SK-MEL-5 (cell line): Measurements from ENCODE around the gene IL6R. TPM values are rescaled to one million over a fixed set of nuclear protein-coding genes. Genes with fewer than 3 reads are reported as not detected.
"Not testable (repeated sequence)": the region's sequence is repeated elsewhere in the genome, so short reads cannot be mapped to it uniquely, and the experiment has no call there.

Experiments
- DNase-seq: peaks from one replicate; pipeline ENCODE4 v3.0.0-alpha.2; 2016; ENCODE audit warnings: low read depth, low spot score
- in situ Hi-C: cut with HindIII; loops from 2 replicates; pipeline ENCODE4 v1.10.0; 2016; ENCODE audit warnings: low sequenced_read_pairs, high pct_unique_total_duplicates, low pct_unique_long_range_greater_than_20kb
- total RNA-seq: library from RNA; depleted of rRNA; stranded (reverse); fragments of >200 nt; shearing (Covaris generic); gene quantifications from 2 replicates; pipeline ENCODE4 v1.2.3, GENCODE V29; 2014

The IL6R gene
- total RNA-seq, 1 experiment from 2014 or later, result 449 TPM

GRCh38 chr1:154419620-154420571 lies 14.8 kb downstream of the IL6R start:
- peak; percentile 100 for DNase-seq
- in situ Hi-C loops, result no loop called here

- in situ Hi-C loops, result no loop called here
- DNase-seq, result no peak
Observed at GRCh38 chr1:154420961-154421924, 16.1 kb downstream of the IL6R start.

GRCh38 chr1:154422049-154422448 lies 16.9 kb downstream of the IL6R start:
- in situ Hi-C loops, result not testable (repeated sequence)

GRCh38 chr1:154422521-154422920 lies 17.4 kb downstream of the IL6R start:
- no peak for DNase-seq
- in situ Hi-C loops, result no loop called here

More at GRCh38 chr1:154422049-154422448, 16.9 kb downstream of the IL6R start:
- not testable (repeated sequence) for DNase-seq

- DNase-seq, result peak; percentile 91
- in situ Hi-C loops, result no loop called here
Observed at GRCh38 chr1:154423304-154423987, 18.3 kb downstream of the IL6R start.

GRCh38 chr1:154423988-154424326 lies 18.8 kb downstream of the IL6R start:
- in situ Hi-C loops, result no loop called here
- DNase-seq, result no peak

- in situ Hi-C loops, result no loop called here
- DNase-seq, result no peak
Observed at GRCh38 chr1:154425172-154425571, 20.0 kb downstream of the IL6R start.

- DNase-seq, result no peak
- in situ Hi-C loops, result no loop called here
Observed at GRCh38 chr1:154427173-154428139, 22.3 kb downstream of the IL6R start.

GRCh38 chr1:154429118-154429517 lies 24.0 kb downstream of the IL6R start:
- in situ Hi-C loops, result no loop called here
- peak; percentile 96 for DNase-seq

GRCh38 chr1:154429841-154430611 lies 24.9 kb downstream of the IL6R start:
- in situ Hi-C loops, result no loop called here
- no peak for DNase-seq

GRCh38 chr1:154430903-154431302 lies 25.8 kb downstream of the IL6R start:
- DNase-seq, result peak; percentile 72
- in situ Hi-C loops, result no loop called here

GRCh38 chr1:154431586-154432373 lies 26.6 kb downstream of the IL6R start:
- in situ Hi-C loops, result no loop called here
- DNase-seq, result peak; percentile 75

- in situ Hi-C loops, result no loop called here
- no peak for DNase-seq
Observed at GRCh38 chr1:154433161-154433764, 28.1 kb downstream of the IL6R start.

- in situ Hi-C loops, result no loop called here
- no peak for DNase-seq
Observed at GRCh38 chr1:154434346-154435085, 29.4 kb downstream of the IL6R start.
